Smooth muscle cell (in vitro differentiated cells): ENCODE results near the gene MAB21L2. TPM values are rescaled to one million over a fixed set of nuclear protein-coding genes. Genes with fewer than 3 reads are reported as not detected.
A peak's percentile ranks its signal among the peaks of the same experiment; 100 is the strongest.

Source experiments
- DNase-seq: peaks from one replicate; lab custom pipeline; 2025; ENCODE audit not compliant: unreplicated experiment; lab: John Stamatoyannopoulos, UW
- H2AFZ ChIP-seq: fragments of 200-600 bp; sonication (generic); 2 replicates; pipeline ENCODE4 v1.6.0; 2016; ENCODE audit warnings: antibody characterized with exemption, low read depth, mild to moderate bottlenecking
- H3F3A ChIP-seq: fragments of 200-600 bp; sonication (generic); 2 replicates; pipeline ENCODE4 v1.6.0; 2017; ENCODE audit warnings: antibody characterized with exemption, low read depth
- H3K27ac ChIP-seq: fragments of 200-600 bp; sonication (generic); 2 replicates; pipeline ENCODE4 v1.5.1; 2016; ENCODE audit warnings: low read depth, mild to moderate bottlenecking
- H3K27me3 ChIP-seq: fragments of 200-600 bp; sonication (generic); 2 replicates; pipeline ENCODE4 v1.6.1; 2016; ENCODE audit warnings: low read depth, mild to moderate bottlenecking
- H3K36me3 ChIP-seq: fragments of 200-600 bp; sonication (generic); 2 replicates; pipeline ENCODE4 v1.5.1; 2016; ENCODE audit warnings: low read depth
- H3K4me1 ChIP-seq: fragments of 200-600 bp; sonication (generic); 2 replicates; pipeline ENCODE4 v1.5.1; 2016; ENCODE audit warnings: low read depth
- H3K4me2 ChIP-seq: fragments of 200-600 bp; sonication (generic); 2 replicates; pipeline ENCODE4 v1.6.0; 2016; ENCODE audit warnings: mild to moderate bottlenecking
- H3K4me3 ChIP-seq: fragments of 200-600 bp; sonication (generic); 2 replicates; pipeline ENCODE4 v1.5.1; 2016; ENCODE audit warnings: mild to moderate bottlenecking
- H3K79me2 ChIP-seq: fragments of 200-600 bp; sonication (generic); 2 replicates; pipeline ENCODE4 v1.6.0; 2016; ENCODE audit warnings: low read depth, mild to moderate bottlenecking
- H3K9ac ChIP-seq: fragments of 200-600 bp; sonication (generic); 2 replicates; pipeline ENCODE4 v1.6.0; 2016; ENCODE audit warnings: low read depth
- H3K9me3 ChIP-seq: fragments of 200-600 bp; sonication (generic); replicated peaks from 2 replicates; pipeline ENCODE4 v1.5.1; 2016; ENCODE audit warnings: low read depth
- H4K20me1 ChIP-seq: fragments of 200-600 bp; sonication (generic); 2 replicates; pipeline ENCODE4 v1.6.0; 2016; ENCODE audit warnings: low read depth
- CTCF ChIP-seq: fragments of 200-600 bp; sonication (generic); IDR thresholded peaks from 2 replicates; pipeline ENCODE4 v1.5.1; 2017; ENCODE audit warnings: borderline replicate concordance, mild to moderate bottlenecking, antibody characterized with exemption; ENCODE audit not compliant: insufficient read depth, poor library complexity, severe bottlenecking
- WGBS: methylation state at CpG from one replicate; pipeline ENCODE4 v1.1.7; 2016; ENCODE audit warnings: low lambda C conversion rate; 5-methylcytosine and 5-hydroxymethylcytosine counted together
- polyA plus RNA-seq: library from polyadenylated mRNA; unstranded; fragments of >200 nt; fragmentation: Nextera tagmentation; extraction: Ambion mirVana; gene quantifications from 2 replicates; pipeline ENCODE4 v1.2.1, GENCODE V29; 2016
- total RNA-seq: library from RNA; depleted of rRNA; stranded (reverse); fragments of >200 nt; gene quantifications from 2 replicates; pipeline ENCODE4 v1.2.3, GENCODE V29; 2014

Gene MAB21L2
- total and polyA plus RNA-seq, 2 experiments from 2014 or later, result 0.17 to 1.7 TPM

DNA sequence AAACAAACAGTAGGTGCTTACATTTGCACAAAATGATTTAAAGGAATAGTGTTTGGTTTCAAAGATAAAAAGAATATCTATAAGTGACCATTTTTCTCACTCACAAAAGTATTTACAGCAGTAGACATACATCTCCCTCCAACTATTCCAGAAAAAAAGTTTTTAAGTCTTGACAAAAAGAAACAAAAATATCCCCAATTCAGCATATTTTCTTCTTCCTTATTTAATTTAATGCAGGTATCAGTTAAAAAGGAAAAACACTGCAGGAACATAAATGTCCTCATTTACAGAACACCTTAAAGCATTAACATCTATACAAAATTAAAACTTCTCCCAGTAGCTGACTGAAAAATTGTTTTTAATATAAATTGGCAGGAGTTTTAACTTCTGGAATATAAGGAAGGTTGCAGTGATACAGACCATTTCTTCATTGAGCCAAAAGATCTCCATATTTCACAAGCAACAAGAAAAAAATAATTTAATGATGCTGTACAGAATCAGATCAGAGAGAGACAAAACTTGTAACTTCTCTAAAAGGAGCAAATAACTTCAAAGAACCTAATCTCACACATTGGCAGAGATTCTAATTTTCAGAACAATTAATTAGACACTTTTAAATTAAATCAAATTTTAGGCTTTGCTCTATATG lies 4.3 kb downstream of the MAB21L2 start:
- DNase-seq, result no peak
- peak overlapping the region; percentile 2 for H3K4me3 ChIP-seq
- no peaks in the 10 kb centered on the region for H3K79me2 ChIP-seq
- no peaks in the 10 kb centered on the region for H3K9me3 ChIP-seq
- no peaks in the 10 kb centered on the region for H3K36me3 ChIP-seq
- no peak overlapping the region for H3K27ac ChIP-seq
- peaks cover 28% of the 10 kb centered on the region for H3K4me1 ChIP-seq
- H2AFZ ChIP-seq, result no peak overlapping the region
- TF ChIP-seq CTCF, result no peak
- peaks cover 56% of the 10 kb centered on the region for H3K27me3 ChIP-seq
- H3K9ac ChIP-seq, result no peak overlapping the region
- H4K20me1 ChIP-seq, result peaks cover 29% of the 10 kb centered on the region
- no peak overlapping the region for H3K4me2 ChIP-seq
- no peaks in the 10 kb centered on the region for H3F3A ChIP-seq

- H3K9me3 ChIP-seq, result no peaks in the 10 kb centered on the region
- no peaks in the 10 kb centered on the region for H3F3A ChIP-seq
- no peak for TF ChIP-seq CTCF
- no peak overlapping the region for H3K4me2 ChIP-seq
- no peak overlapping the region for H3K4me3 ChIP-seq
- 67% methylated on average over 1 of the region's 1 CpG for WGBS
- H3K9ac ChIP-seq, result no peak overlapping the region
- DNase-seq, result no peak
- H3K27ac ChIP-seq, result no peak overlapping the region
- H3K36me3 ChIP-seq, result no peaks in the 10 kb centered on the region
- no peaks in the 10 kb centered on the region for H3K79me2 ChIP-seq
- H3K4me1 ChIP-seq, result peaks cover 29% of the 10 kb centered on the region
- peaks cover 8% of the 10 kb centered on the region for H4K20me1 ChIP-seq
- H3K27me3 ChIP-seq, result peaks cover 36% of the 10 kb centered on the region
- H2AFZ ChIP-seq, result no peak overlapping the region
Measured at GRCh38 chr4:150588316-150588715, 6.4 kb downstream of the MAB21L2 start.

DNA sequence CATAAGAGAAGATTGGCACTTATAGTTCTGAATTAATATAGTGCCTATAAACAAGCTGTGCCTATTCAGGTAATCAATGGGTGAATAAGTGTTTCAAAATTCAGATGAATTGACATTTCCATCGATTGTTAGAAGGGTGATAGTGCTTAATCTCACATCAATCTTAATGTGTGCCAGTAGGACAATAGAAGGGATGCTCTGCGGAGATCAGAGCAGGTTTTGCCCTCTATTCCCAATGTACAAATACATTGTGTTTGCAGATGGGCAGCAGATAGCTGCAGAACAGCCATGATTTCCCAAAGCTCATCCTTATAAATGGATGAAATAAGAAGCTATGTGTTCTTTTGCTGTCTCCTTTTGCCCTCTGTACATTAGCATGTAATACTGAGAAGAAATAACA lies 7.2 kb downstream of the MAB21L2 start:
- TF ChIP-seq CTCF, result no peak
- Histone ChIP-seq H3K9me3 (no peaks in the 10 kb centered on the region), H3K4me3 (no peak overlapping the region), H3K27me3 (peaks cover 28% of the 10 kb centered on the region), H3K27ac (no peak overlapping the region), H4K20me1 (peaks cover under 1% of the 10 kb centered on the region), H3K4me2 (no peak overlapping the region), H3K36me3 (no peaks in the 10 kb centered on the region), H2AFZ (no peak overlapping the region), H3K4me1 (peaks cover 29% of the 10 kb centered on the region), H3K9ac (no peak overlapping the region), H3K79me2 (no peaks in the 10 kb centered on the region), H3F3A (no peaks in the 10 kb centered on the region)
- WGBS, result 96% methylated on average over 2 of the region's 2 CpGs
- no peak for DNase-seq

DNA sequence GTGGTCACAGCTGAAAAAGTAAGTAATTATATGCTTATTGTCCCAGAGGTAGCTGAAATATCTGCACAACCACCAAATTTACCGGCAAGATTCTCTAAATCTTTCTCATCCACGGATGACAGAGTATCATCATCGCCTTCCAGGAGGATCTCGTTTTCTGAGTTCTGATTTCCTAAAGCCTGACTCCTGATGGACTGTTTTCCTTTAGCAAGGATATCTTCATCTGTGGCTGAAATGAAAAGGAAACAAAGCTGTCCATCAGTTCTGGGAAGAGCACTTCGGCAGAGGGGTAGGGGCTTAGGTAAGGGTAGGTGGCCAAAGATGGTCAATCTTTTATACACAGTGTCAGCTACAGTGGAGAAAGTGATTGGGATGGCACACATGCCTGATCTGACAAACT lies 8.7 kb downstream of the MAB21L2 start:
- Histone ChIP-seq H3K4me1 (peaks cover 21% of the 10 kb centered on the region), H3K4me2 (no peak overlapping the region), H3F3A (no peaks in the 10 kb centered on the region), H3K9me3 (no peaks in the 10 kb centered on the region), H3K27ac (no peak overlapping the region), H3K36me3 (no peaks in the 10 kb centered on the region), H3K4me3 (no peak overlapping the region), H3K27me3 (peaks cover 13% of the 10 kb centered on the region), H2AFZ (no peak overlapping the region), H4K20me1 (no peaks in the 10 kb centered on the region), H3K9ac (no peak overlapping the region), H3K79me2 (no peaks in the 10 kb centered on the region)
- no peak for TF ChIP-seq CTCF
- WGBS, result 89% methylated on average over 5 of the region's 5 CpGs
- DNase-seq, result no peak
